ENCODE measurements around the gene NR2F2.

- TF ChIP-seq CTCF (IDR thresholded peaks at IDR 0.05) (no peak), POLR2A (IDR thresholded peaks at IDR 0.05) (no peak)
Observed at GRCh38 chr15:96339619-96340347, 9.3 kb downstream of the NR2F2 start.

Measured in lower leg skin (tissue), 3 donors.